Measurements from ENCODE around the gene STON2. TPM values are rescaled to one million over a fixed set of nuclear protein-coding genes. Genes with fewer than 3 reads are reported as not detected.

Gene STON2
- total RNA-seq, 2 experiments from 2014 or later: 0.58 TPM; not detected in 1

- H3K9me3 Mint-ChIP-seq: no peaks in the 10 kb centered on the region
- DNase-seq: no peak
- no peaks in the 10 kb centered on the region for H3K4me1 Mint-ChIP-seq (ENCODE audit: low read depth)
- no peak for ATAC-seq
- H3K27me3 Mint-ChIP-seq: no peaks in the 10 kb centered on the region
- TF ChIP-seq CTCF (IDR thresholded peaks at IDR 0.05): no peak
- intact Hi-C loops (cut with micrococcal nuclease): no loop called here
- no peaks in the 10 kb centered on the region for H3K36me3 Mint-ChIP-seq (ENCODE audit: low read depth)
- ChIA-PET POLR2A (no interaction called here), CTCF (interaction anchor here (2.3 kb wide), 1 partner anchor 176 kb away, joined by 7 read pairs; no protein-coding TSS in a partner anchor)
- no peak overlapping the region for H3K4me3 Mint-ChIP-seq
- H3K27ac Mint-ChIP-seq: no peak overlapping the region
Observed at GRCh38 chr14:81277096-81277495, 123.0 kb downstream of the STON2 start.

GRCh38 chr14:81276073-81277069, 123.8 kb downstream of the STON2 start:
- Mint-ChIP-seq H3K27ac (no peak overlapping the region), H3K4me1 (ENCODE audit: low read depth) (no peaks in the 10 kb centered on the region), H3K27me3 (no peaks in the 10 kb centered on the region), H3K36me3 (ENCODE audit: low read depth) (no peaks in the 10 kb centered on the region), H3K9me3 (no peaks in the 10 kb centered on the region), H3K4me3 (no peak overlapping the region)
- ChIA-PET POLR2A (no interaction called here), CTCF (interaction anchor here (2.3 kb wide), 1 partner anchor 177 kb away, joined by 7 read pairs; no protein-coding TSS in a partner anchor)
- ATAC-seq: no peak
- no peak for DNase-seq
- TF ChIP-seq CTCF (IDR thresholded peaks at IDR 0.05): no peak
- intact Hi-C loops (cut with micrococcal nuclease): no loop called here

- CTCF ChIA-PET: interaction anchor here (1.1 to 2.3 kb wide), 2 partner anchors 178 to 189 kb away, joined by 4 to 7 read pairs; no protein-coding TSS in a partner anchor
- intact Hi-C loops (cut with micrococcal nuclease): no loop called here
- no peak overlapping the region for H3K4me3 Mint-ChIP-seq
- POLR2A ChIA-PET: no interaction called here
- no peaks in the 10 kb centered on the region for H3K4me1 Mint-ChIP-seq (ENCODE audit: low read depth)
- TF ChIP-seq CTCF (IDR thresholded peaks at IDR 0.05): no peak
- H3K36me3 Mint-ChIP-seq (ENCODE audit: low read depth): no peaks in the 10 kb centered on the region
- no peaks in the 10 kb centered on the region for H3K9me3 Mint-ChIP-seq
- DNase-seq (no peak), ATAC-seq (no peak)
- H3K27me3 Mint-ChIP-seq: no peaks in the 10 kb centered on the region
- H3K27ac Mint-ChIP-seq: no peak overlapping the region
Observed at GRCh38 chr14:81275305-81276072, 124.6 kb downstream of the STON2 start.

GRCh38 chr14:81273961-81274575, 126.1 kb downstream of the STON2 start:
- TF ChIP-seq CTCF (IDR thresholded peaks at IDR 0.05): no peak
- Mint-ChIP-seq H3K27ac (no peak overlapping the region), H3K4me3 (no peak overlapping the region), H3K36me3 (ENCODE audit: low read depth) (no peaks in the 10 kb centered on the region), H3K4me1 (ENCODE audit: low read depth) (no peaks in the 10 kb centered on the region), H3K9me3 (no peaks in the 10 kb centered on the region), H3K27me3 (peaks cover 2% of the 10 kb centered on the region)
- ATAC-seq (no peak), DNase-seq (no peak)
- POLR2A ChIA-PET: no interaction called here
- CTCF ChIA-PET: interaction anchor here (7.2 kb wide), 1 partner anchor 178 kb away, joined by 82 read pairs; no protein-coding TSS in a partner anchor
- intact Hi-C loops (cut with micrococcal nuclease): no loop called here
